Ishikawa (cell line): ENCODE results near the gene G6PD.

Experiments
- CEBPB ChIP-seq: IDR thresholded peaks from 2 replicates; pipeline ENCODE4 v1.6.1; 2012
- CREB1 ChIP-seq: IDR thresholded peaks from 2 replicates; pipeline ENCODE4 v1.6.1; 2012; ENCODE audit warnings: low read depth
- EGR1 ChIP-seq: IDR thresholded peaks from 2 replicates; pipeline ENCODE4 v1.6.1; 2012
- EP300 ChIP-seq: IDR thresholded peaks from 2 replicates; pipeline ENCODE4 v1.6.1; 2012; ENCODE audit warnings: borderline replicate concordance
- FOXM1 ChIP-seq: IDR thresholded peaks from 2 replicates; pipeline ENCODE4 v1.6.1; 2012; ENCODE audit warnings: low read depth, borderline replicate concordance
- NFIC ChIP-seq: IDR thresholded peaks from 2 replicates; pipeline ENCODE4 v1.6.1; 2012
- RAD21 ChIP-seq: IDR thresholded peaks from 2 replicates; pipeline ENCODE4 v1.6.1; 2012; ENCODE audit warnings: low read depth
- TAF1 ChIP-seq: IDR thresholded peaks from 2 replicates; pipeline ENCODE4 v1.6.1; 2012; ENCODE audit warnings: low read depth, mild to moderate bottlenecking
- TCF12 ChIP-seq: IDR thresholded peaks from 2 replicates; pipeline ENCODE4 v1.6.1; 2012; ENCODE audit warnings: low read depth
- TEAD4 ChIP-seq: IDR thresholded peaks from 2 replicates; pipeline ENCODE4 v1.6.1; 2012
- USF1 ChIP-seq: IDR thresholded peaks from 2 replicates; pipeline ENCODE4 v1.6.1; 2012
- YY1 ChIP-seq: IDR thresholded peaks from 2 replicates; pipeline ENCODE4 v1.6.1; 2012; ENCODE audit warnings: low read depth
- ZBTB7A ChIP-seq: IDR thresholded peaks from 2 replicates; pipeline ENCODE4 v1.6.1; 2012; ENCODE audit warnings: low read depth
- TF ChIP-seq, protein P1 (sequence below): IDR thresholded peaks from 2 replicates; pipeline ENCODE4 v1.6.1; 2012; ENCODE audit warnings: low read depth, mild to moderate bottlenecking
- TF ChIP-seq, protein P2 (sequence below): IDR thresholded peaks from 2 replicates; pipeline ENCODE4 v1.6.1; 2012

Gene G6PD

GRCh38 chrX:154515090-154515965 lies 31.3 kb downstream of the G6PD start:
- TF ChIP-seq EGR1 (no peak), FOXM1 (no peak), EP300 (no peak), RAD21 (no peak), USF1 (no peak), CEBPB (no peak), NFIC (no peak), CREB1 (no peak), TEAD4 (no peak), TCF12 (no peak), ZBTB7A (no peak)
- TF ChIP-seq, protein P1, sequence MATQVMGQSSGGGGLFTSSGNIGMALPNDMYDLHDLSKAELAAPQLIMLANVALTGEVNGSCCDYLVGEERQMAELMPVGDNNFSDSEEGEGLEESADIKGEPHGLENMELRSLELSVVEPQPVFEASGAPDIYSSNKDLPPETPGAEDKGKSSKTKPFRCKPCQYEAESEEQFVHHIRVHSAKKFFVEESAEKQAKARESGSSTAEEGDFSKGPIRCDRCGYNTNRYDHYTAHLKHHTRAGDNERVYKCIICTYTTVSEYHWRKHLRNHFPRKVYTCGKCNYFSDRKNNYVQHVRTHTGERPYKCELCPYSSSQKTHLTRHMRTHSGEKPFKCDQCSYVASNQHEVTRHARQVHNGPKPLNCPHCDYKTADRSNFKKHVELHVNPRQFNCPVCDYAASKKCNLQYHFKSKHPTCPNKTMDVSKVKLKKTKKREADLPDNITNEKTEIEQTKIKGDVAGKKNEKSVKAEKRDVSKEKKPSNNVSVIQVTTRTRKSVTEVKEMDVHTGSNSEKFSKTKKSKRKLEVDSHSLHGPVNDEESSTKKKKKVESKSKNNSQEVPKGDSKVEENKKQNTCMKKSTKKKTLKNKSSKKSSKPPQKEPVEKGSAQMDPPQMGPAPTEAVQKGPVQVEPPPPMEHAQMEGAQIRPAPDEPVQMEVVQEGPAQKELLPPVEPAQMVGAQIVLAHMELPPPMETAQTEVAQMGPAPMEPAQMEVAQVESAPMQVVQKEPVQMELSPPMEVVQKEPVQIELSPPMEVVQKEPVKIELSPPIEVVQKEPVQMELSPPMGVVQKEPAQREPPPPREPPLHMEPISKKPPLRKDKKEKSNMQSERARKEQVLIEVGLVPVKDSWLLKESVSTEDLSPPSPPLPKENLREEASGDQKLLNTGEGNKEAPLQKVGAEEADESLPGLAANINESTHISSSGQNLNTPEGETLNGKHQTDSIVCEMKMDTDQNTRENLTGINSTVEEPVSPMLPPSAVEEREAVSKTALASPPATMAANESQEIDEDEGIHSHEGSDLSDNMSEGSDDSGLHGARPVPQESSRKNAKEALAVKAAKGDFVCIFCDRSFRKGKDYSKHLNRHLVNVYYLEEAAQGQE, result no peak
- TF ChIP-seq, protein P2, sequence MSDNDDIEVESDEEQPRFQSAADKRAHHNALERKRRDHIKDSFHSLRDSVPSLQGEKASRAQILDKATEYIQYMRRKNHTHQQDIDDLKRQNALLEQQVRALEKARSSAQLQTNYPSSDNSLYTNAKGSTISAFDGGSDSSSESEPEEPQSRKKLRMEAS, result no peak

GRCh38 chrX:154513716-154514115 lies 32.9 kb downstream of the G6PD start:
- TF ChIP-seq TEAD4 (no peak), CREB1 (no peak), TCF12 (no peak), CEBPB (no peak), USF1 (no peak), RAD21 (no peak)
- TF ChIP-seq, protein P2, result no peak

GRCh38 chrX:154512879-154513553 lies 33.6 kb downstream of the G6PD start:
- TF ChIP-seq EP300 (no peak), TAF1 (no peak), TCF12 (no peak)
- TF ChIP-seq, protein P1, result no peak

DNA sequence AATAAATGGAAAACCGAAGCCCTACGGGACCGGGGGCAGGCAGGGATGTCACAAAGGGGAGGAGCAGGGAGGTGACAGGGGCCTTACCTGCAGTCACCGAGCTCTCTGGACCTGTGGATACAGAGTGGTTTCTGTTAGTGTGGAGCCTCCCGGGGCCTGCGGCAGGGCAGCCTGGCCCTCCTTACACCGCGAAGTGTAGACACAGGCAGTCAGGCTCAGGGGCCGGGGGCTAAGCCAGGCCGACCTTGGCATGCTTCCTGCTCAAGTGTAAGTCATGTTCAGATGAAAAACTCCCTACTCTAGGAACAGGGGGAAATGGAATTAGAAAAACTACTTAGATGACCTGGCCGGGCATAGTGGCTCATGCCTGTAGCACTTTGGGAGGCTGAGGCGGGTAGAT lies 34.9 kb downstream of the G6PD start:
- TF ChIP-seq CREB1, result no peak
- no peak for TF ChIP-seq ZBTB7A
- no peak for TF ChIP-seq TCF12
- TF ChIP-seq NFIC, result no peak
- TF ChIP-seq CEBPB, result no peak
- TF ChIP-seq USF1, result no peak
- no peak for TF ChIP-seq TEAD4
- TF ChIP-seq FOXM1, result no peak
- TF ChIP-seq RAD21, result no peak
- TF ChIP-seq EGR1, result no peak
- TF ChIP-seq, protein P2, result no peak
- no peak for TF ChIP-seq YY1
- TF ChIP-seq, protein P1, result no peak
- TF ChIP-seq TAF1, result no peak
